ENCODE results near the gene CTNNA3. TPM values are rescaled to one million over a fixed set of nuclear protein-coding genes. Genes with fewer than 3 reads are reported as not detected.

Gene CTNNA3
- total RNA-seq, 4 donors from 2014 or later: under 0.01 to 0.38 (median 0.27) TPM

- TF ChIP-seq CTCF (IDR thresholded peaks at IDR 0.05; ENCODE audit: low read depth): no peak
Observed at GRCh38 chr10:66951896-66952295, 744.1 kb downstream of the CTNNA3 start.

GRCh38 chr10:66943590-66943989 is 752.4 kb downstream of the CTNNA3 start:
- no peak for TF ChIP-seq CTCF (IDR thresholded peaks at IDR 0.05; ENCODE audit: low read depth)

GRCh38 chr10:66942407-66942806 is 753.6 kb downstream of the CTNNA3 start:
- TF ChIP-seq CTCF (IDR thresholded peaks at IDR 0.05; ENCODE audit: low read depth): no peak

- TF ChIP-seq CTCF (IDR thresholded peaks at IDR 0.05; ENCODE audit: low read depth): no peak
Observed at GRCh38 chr10:66941491-66941890, 754.5 kb downstream of the CTNNA3 start.

GRCh38 chr10:66940965-66941364 is 755.0 kb downstream of the CTNNA3 start:
- TF ChIP-seq CTCF (IDR thresholded peaks at IDR 0.05; ENCODE audit: low read depth): no peak

GRCh38 chr10:66934711-66935110 is 761.3 kb downstream of the CTNNA3 start:
- no peak for TF ChIP-seq CTCF (IDR thresholded peaks at IDR 0.05; ENCODE audit: low read depth)

GRCh38 chr10:66931949-66932343 is 764.0 kb downstream of the CTNNA3 start:
- TF ChIP-seq CTCF (IDR thresholded peaks at IDR 0.05; ENCODE audit: low read depth): no peak

Data from subcutaneous adipose tissue (tissue), 4 donors.